GM23338 (cell line): ENCODE measurements around the gene NUCB1. TPM values are rescaled to one million over a fixed set of nuclear protein-coding genes. Genes with fewer than 3 reads are reported as not detected.
"Not testable (repeated sequence)": the region's sequence is repeated elsewhere in the genome, so short reads cannot be mapped to it uniquely, and the experiment has no call there.

Source experiments
- ATAC-seq: fragments of 200-7000 bp; cut with Tn5 transposase; 3 replicates; pipeline ENCODE4 v1.9.1; 2020
- DNase-seq: peaks from one replicate; pipeline ENCODE4 v3.0.0-alpha.2; 2015; ENCODE audit warnings: low spot score
- H2AFZ ChIP-seq: fragments of 200-600 bp; sonication (generic); 2 replicates; pipeline ENCODE4 v1.8.0; 2016; ENCODE audit warnings: antibody characterized with exemption, mild to moderate bottlenecking, moderate library complexity
- H3F3A ChIP-seq: fragments of 200-600 bp; sonication (generic); replicated peaks from 2 replicates; pipeline ENCODE4 v1.8.0; 2017; ENCODE audit warnings: antibody characterized with exemption, mixed run types, low read depth
- H3K27ac ChIP-seq: fragments of 200-600 bp; sonication (generic); 2 replicates; pipeline ENCODE4 v1.6.1; 2016; ENCODE audit warnings: low read depth
- H3K27me3 ChIP-seq: fragments of 200-600 bp; sonication (generic); 2 replicates; pipeline ENCODE4 v1.8.0; 2016; ENCODE audit warnings: mild to moderate bottlenecking, mixed run types, moderate library complexity; ENCODE audit not compliant: insufficient read depth
- H3K36me3 ChIP-seq: fragments of 200-600 bp; sonication (generic); 2 replicates; pipeline ENCODE4 v1.8.0; 2016; ENCODE audit warnings: mild to moderate bottlenecking; ENCODE audit not compliant: insufficient read depth
- H3K4me1 ChIP-seq: fragments of 200-600 bp; sonication (generic); 2 replicates; pipeline ENCODE4 v1.8.0; 2016; ENCODE audit warnings: mild to moderate bottlenecking, moderate library complexity; ENCODE audit not compliant: insufficient read depth
- H3K4me2 ChIP-seq: fragments of 200-600 bp; sonication (generic); 2 replicates; pipeline ENCODE4 v1.7.1; 2017; ENCODE audit warnings: mixed run types
- H3K4me3 ChIP-seq: fragments of 200-600 bp; sonication (generic); 2 replicates; pipeline ENCODE4 v1.6.1; 2016; ENCODE audit warnings: mixed run types
- H3K79me2 ChIP-seq: fragments of 200-600 bp; sonication (generic); replicated peaks from 2 replicates; pipeline ENCODE4 v1.8.0; 2017; ENCODE audit warnings: mild to moderate bottlenecking; ENCODE audit not compliant: insufficient read depth
- H3K9me2 ChIP-seq: fragments of 200-600 bp; sonication (generic); 2 replicates; pipeline ENCODE4 v1.8.0; 2017; ENCODE audit not compliant: insufficient read depth
- H4K20me1 ChIP-seq: fragments of 200-600 bp; sonication (generic); replicated peaks from 2 replicates; pipeline ENCODE4 v1.8.0; 2017; ENCODE audit warnings: mild to moderate bottlenecking; ENCODE audit not compliant: insufficient read depth
- H3K27ac Mint-ChIP-seq: 2 replicates; pipeline ENCODE4 v1.8.0; 2020; ENCODE audit warnings: inconsistent platforms, mild to moderate bottlenecking, moderate library complexity, mixed read lengths
- H3K27me3 Mint-ChIP-seq: 3 replicates; pipeline ENCODE4 v1.8.0; 2022; ENCODE audit warnings: low read depth, mild to moderate bottlenecking, moderate library complexity, mixed read lengths, inconsistent platforms; ENCODE audit not compliant: insufficient read depth, poor library complexity
- H3K36me3 Mint-ChIP-seq: 3 replicates; pipeline ENCODE4 v1.8.0; 2021; ENCODE audit warnings: low read depth, mild to moderate bottlenecking, inconsistent platforms, moderate library complexity, mixed read lengths
- H3K4me1 Mint-ChIP-seq: 3 replicates; pipeline ENCODE4 v1.8.0; 2020; ENCODE audit warnings: mild to moderate bottlenecking, inconsistent platforms, mixed read lengths
- H3K4me3 Mint-ChIP-seq: 3 replicates; pipeline ENCODE4 v1.8.0; 2021; ENCODE audit warnings: moderate library complexity, mild to moderate bottlenecking, inconsistent platforms, mixed read lengths
- H3K9me3 Mint-ChIP-seq: 3 replicates; pipeline ENCODE4 v1.8.0; 2020; ENCODE audit warnings: moderate library complexity, mild to moderate bottlenecking, inconsistent platforms, mixed read lengths
- CREB1 ChIP-seq: fragments of 250-450 bp; sonication (Bioruptor Pico); IDR thresholded peaks from 2 replicates; pipeline ENCODE4 v1.5.0; 2020; ENCODE audit warnings: low read depth, mild to moderate bottlenecking, moderate library complexity
- CTCF ChIP-seq, 2 experiments: fragments of 200-600 bp in 1 of 2; sonication (generic) in 1 of 2; conservative IDR thresholded peaks; 2 replicates each; pipeline versions ENCODE4 v1.5.1 to v1.6.1; 2016 to 2017; ENCODE audit warnings: antibody characterized with exemption in 2 of 2, low read depth in 2 of 2, mild to moderate bottlenecking in 2 of 2, moderate library complexity in 1 of 2
- ETS1 ChIP-seq: IDR thresholded peaks from 2 replicates; pipeline ENCODE4 v1.6.1; 2016; ENCODE audit warnings: antibody characterized with exemption
- EZH2 ChIP-seq: fragments of 200-600 bp; sonication (generic); IDR thresholded peaks from one replicate; pipeline ENCODE4 v1.8.0; 2017; ENCODE audit warnings: antibody characterized with exemption, mild to moderate bottlenecking, low read depth; ENCODE audit not compliant: unreplicated experiment
- NANOG ChIP-seq: IDR thresholded peaks from 2 replicates; pipeline ENCODE4 v1.6.1; 2016; ENCODE audit warnings: antibody characterized with exemption, borderline replicate concordance
- POLR2AphosphoS5 ChIP-seq: IDR thresholded peaks from 2 replicates; pipeline ENCODE4 v1.6.1; 2016; ENCODE audit warnings: antibody characterized with exemption, low read depth
- ZNF114 ChIP-seq: fragments of 250-450 bp; sonication (Bioruptor Pico); IDR thresholded peaks from 2 replicates; pipeline ENCODE4 v1.5.0; 2020; ENCODE audit warnings: mild to moderate bottlenecking, moderate library complexity
- ZNF462 ChIP-seq: fragments of 250-450 bp; sonication (Bioruptor Pico); IDR thresholded peaks from 2 replicates; pipeline ENCODE4 v1.5.0; 2020; ENCODE audit warnings: mild to moderate bottlenecking, moderate library complexity
- polyA plus RNA-seq: library from polyadenylated mRNA; unstranded; fragments of >200 nt; fragmentation: Nextera tagmentation; extraction: Ambion mirVana; gene quantifications from 2 replicates; pipeline ENCODE4 v1.2.1, GENCODE V29; 2016
- total RNA-seq: library from RNA; depleted of rRNA; stranded (reverse); fragments of >200 nt; shearing (Covaris generic); gene quantifications from 2 replicates; pipeline ENCODE4 v1.2.3, GENCODE V29; 2014

NUCB1 gene
- total and polyA plus RNA-seq, 2 experiments from 2014 or later = 57.1 to 163 TPM

GRCh38 chr19:48925240-48925843, 25.2 kb downstream of the NUCB1 start:
- Mint-ChIP-seq H3K27ac (no peak overlapping the region), H3K36me3 (peaks cover 8% of the 10 kb centered on the region; the same call in 2 of the 3 replicates), H3K4me3 (no peak overlapping the region), H3K9me3 (no peaks in the 10 kb centered on the region), H3K27me3 (peaks cover 13% of the 10 kb centered on the region), H3K4me1 (no peaks in the 10 kb centered on the region)
- no peaks in the 10 kb centered on the region; the same call in 1 of the 2 replicates for H3K36me3 ChIP-seq
- H2AFZ ChIP-seq = no peak overlapping the region
- H3K27me3 ChIP-seq = no peaks in the 10 kb centered on the region
- no peaks in the 10 kb centered on the region for H3F3A ChIP-seq
- TF ChIP-seq POLR2AphosphoS5 (0 out of 2 replicates have a peak, but pooled peaks have one; percentile 1), CTCF (conservative IDR thresholded peaks at IDR 0.05; ENCODE audit: low read depth in 2 of 2) (no peak)
- no peak for ATAC-seq
- H3K4me1 ChIP-seq = no peaks in the 10 kb centered on the region
- no peaks in the 10 kb centered on the region for H3K9me2 ChIP-seq
- no peak overlapping the region for H3K4me3 ChIP-seq
- no peak overlapping the region for H3K4me2 ChIP-seq
- H3K27ac ChIP-seq = no peak overlapping the region
- no peak for DNase-seq
- H3K79me2 ChIP-seq = no peaks in the 10 kb centered on the region
- H4K20me1 ChIP-seq = no peaks in the 10 kb centered on the region; the same call in 1 of the 2 replicates

GRCh38 chr19:48925890-48926289, 25.8 kb downstream of the NUCB1 start:
- not testable (repeated sequence) for H3K36me3 ChIP-seq, H3K79me2 ChIP-seq, ATAC-seq, H3K27ac Mint-ChIP-seq, H2AFZ ChIP-seq, H3K4me3 ChIP-seq, H3K9me3 Mint-ChIP-seq, H3K9me2 ChIP-seq, H3K4me1 ChIP-seq, H3F3A ChIP-seq, H3K27ac ChIP-seq, H3K4me1 Mint-ChIP-seq, H3K4me2 ChIP-seq, H3K4me3 Mint-ChIP-seq, DNase-seq, H4K20me1 ChIP-seq, H3K27me3 ChIP-seq, H3K36me3 Mint-ChIP-seq
- peaks cover 13% of the 10 kb centered on the region for H3K27me3 Mint-ChIP-seq

- no peaks in the 10 kb centered on the region for H3K4me1 ChIP-seq
- Mint-ChIP-seq H3K27me3 (peaks cover 15% of the 10 kb centered on the region), H3K4me1 (no peaks in the 10 kb centered on the region), H3K36me3 (peaks cover 4% of the 10 kb centered on the region; the same call in 2 of the 3 replicates), H3K4me3 (no peak overlapping the region), H3K27ac (no peak overlapping the region), H3K9me3 (no peaks in the 10 kb centered on the region)
- H3K4me3 ChIP-seq = no peak overlapping the region
- peaks cover 5% of the 10 kb centered on the region; the same call in 1 of the 2 replicates for H3K27me3 ChIP-seq
- H4K20me1 ChIP-seq = no peaks in the 10 kb centered on the region; the same call in 1 of the 2 replicates
- ATAC-seq (no peak), DNase-seq (no peak)
- H3K9me2 ChIP-seq = no peaks in the 10 kb centered on the region
- H3K36me3 ChIP-seq = no peaks in the 10 kb centered on the region
- no peaks in the 10 kb centered on the region for H3K79me2 ChIP-seq
- H3K27ac ChIP-seq = no peak overlapping the region
- H3F3A ChIP-seq = no peaks in the 10 kb centered on the region
- no peak overlapping the region for H3K4me2 ChIP-seq
- no peak overlapping the region for H2AFZ ChIP-seq
- TF ChIP-seq ZNF114 (CRISPR knock-in tag) = no peak
- TF ChIP-seq CREB1 (CRISPR knock-in tag) = no peak
- TF ChIP-seq ZNF462 (CRISPR knock-in tag) = no peak
- TF ChIP-seq ETS1 = no peak
- TF ChIP-seq EZH2 = no peak
- no peak for TF ChIP-seq NANOG
Measured at GRCh38 chr19:48926909-48927308, 26.8 kb downstream of the NUCB1 start.
